CD4-positive, alpha-beta T cell treated with Interferon alpha-2 for 1 hour (primary cell): ENCODE data around the gene KL.

Experiments used
- DNase-seq, 2 donors: peaks; one replicate each; pipeline ENCODE4 v3.0.0-alpha.2; 2020 to 2022

The KL gene

DNA sequence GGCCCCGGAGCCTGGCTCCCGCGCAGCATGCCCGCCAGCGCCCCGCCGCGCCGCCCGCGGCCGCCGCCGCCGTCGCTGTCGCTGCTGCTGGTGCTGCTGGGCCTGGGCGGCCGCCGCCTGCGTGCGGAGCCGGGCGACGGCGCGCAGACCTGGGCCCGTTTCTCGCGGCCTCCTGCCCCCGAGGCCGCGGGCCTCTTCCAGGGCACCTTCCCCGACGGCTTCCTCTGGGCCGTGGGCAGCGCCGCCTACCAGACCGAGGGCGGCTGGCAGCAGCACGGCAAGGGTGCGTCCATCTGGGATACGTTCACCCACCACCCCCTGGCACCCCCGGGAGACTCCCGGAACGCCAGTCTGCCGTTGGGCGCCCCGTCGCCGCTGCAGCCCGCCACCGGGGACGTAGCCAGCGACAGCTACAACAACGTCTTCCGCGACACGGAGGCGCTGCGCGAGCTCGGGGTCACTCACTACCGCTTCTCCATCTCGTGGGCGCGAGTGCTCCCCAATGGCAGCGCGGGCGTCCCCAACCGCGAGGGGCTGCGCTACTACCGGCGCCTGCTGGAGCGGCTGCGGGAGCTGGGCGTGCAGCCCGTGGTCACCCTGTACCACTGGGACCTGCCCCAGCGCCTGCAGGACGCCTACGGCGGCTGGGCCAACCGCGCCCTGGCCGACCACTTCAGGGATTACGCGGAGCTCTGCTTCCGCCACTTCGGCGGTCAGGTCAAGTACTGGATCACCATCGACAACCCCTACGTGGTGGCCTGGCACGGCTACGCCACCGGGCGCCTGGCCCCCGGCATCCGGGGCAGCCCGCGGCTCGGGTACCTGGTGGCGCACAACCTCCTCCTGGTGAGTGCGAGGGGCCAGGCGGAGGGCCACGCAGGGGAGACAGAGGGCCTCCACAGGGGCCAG is at the start of gene KL:
TSS of gene KL (plus strand) at position 10 of the 909 bp plus-strand sequence. CDS start at position 28, 18 bp downstream.
- peak in 1 of 2 donors; percentile 7 for DNase-seq

DNA sequence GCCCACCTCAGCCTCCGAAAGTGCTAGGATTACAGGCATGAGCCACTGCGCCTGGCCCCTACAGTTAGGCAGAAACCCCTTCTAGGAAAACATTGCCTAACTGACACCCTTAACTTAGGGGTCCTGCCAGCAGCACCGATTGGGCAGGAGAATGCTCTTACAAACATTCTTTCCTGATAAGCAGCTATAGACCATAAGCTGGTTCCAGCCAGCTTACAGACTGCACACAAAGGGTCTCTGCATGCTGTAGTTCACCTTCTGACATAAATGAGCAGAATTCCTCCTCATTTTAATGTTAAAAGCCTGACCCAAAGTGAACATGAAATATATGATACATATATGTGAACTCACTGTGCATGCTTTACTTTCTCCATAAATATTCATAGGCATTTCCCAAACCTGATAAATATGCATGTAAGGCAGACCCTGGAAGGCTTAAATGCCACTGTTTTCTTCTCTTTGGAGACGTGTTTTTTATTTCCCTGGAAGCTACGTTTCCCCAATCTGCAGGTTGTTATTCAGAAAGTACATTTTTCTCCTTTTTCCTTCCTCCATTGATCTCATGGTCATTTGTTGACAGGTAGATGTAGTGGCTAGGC is 48.5 kb upstream of the KL start:
- no peak for DNase-seq

DNA sequence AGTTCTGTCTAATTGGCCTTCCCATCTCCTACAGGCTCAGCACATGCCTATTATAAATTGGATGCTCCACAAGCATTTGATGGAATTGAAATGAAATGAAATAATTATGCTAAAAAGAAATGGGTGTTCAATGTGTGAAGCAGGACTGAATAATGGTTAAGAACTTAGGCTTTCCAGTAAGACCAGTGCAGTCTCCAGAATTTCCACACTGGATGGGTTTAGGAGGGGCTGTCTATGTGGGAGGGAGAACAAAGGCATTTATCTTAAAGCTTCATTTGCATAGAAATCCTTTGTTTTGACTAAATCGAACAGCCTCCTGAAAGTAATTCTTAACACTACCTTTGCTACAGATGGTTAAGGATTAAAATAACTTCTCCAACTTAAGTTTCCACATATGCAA is 47.9 kb upstream of the KL start:
- DNase-seq, result no peak

DNA sequence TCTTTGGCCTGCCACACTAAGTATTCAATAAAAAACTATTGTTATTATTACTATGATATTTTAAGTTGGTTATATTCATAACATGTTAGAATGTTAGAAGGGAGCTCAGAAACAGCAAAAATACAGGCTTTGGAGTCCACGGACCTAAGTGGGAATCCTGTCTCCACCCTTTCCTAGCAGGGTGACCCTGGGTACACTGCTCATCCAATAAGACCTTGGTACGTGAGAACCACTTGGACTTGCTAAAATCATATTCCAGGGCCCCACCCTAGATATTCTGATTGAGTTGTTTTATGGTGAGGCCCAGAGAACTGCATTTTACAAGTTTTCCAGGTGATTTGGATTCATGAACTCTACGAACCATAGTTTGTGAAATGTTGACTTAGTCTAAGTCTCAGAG is 47.4 kb upstream of the KL start:
- no peak for DNase-seq

DNA sequence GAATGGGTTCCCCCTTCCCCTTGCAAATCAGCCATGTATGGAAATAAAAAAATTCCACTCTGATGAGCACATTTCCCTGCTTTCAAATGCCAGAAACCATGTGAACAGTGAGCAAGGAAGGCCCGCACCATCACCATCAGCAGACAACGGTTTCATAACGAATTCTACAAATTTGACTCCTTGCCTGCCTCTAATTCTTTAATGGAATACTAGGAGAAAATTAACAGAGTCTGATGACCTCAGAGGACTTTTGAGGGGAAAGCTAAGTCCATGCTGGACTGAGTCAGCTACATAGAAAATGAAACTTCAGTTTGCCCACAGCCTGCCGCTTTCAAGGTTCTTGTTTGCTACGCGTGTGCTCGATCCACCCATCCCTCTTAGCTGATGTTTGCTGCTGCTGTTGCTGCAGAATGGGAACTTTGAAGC is 46.7 kb upstream of the KL start:
- no peak for DNase-seq

DNA sequence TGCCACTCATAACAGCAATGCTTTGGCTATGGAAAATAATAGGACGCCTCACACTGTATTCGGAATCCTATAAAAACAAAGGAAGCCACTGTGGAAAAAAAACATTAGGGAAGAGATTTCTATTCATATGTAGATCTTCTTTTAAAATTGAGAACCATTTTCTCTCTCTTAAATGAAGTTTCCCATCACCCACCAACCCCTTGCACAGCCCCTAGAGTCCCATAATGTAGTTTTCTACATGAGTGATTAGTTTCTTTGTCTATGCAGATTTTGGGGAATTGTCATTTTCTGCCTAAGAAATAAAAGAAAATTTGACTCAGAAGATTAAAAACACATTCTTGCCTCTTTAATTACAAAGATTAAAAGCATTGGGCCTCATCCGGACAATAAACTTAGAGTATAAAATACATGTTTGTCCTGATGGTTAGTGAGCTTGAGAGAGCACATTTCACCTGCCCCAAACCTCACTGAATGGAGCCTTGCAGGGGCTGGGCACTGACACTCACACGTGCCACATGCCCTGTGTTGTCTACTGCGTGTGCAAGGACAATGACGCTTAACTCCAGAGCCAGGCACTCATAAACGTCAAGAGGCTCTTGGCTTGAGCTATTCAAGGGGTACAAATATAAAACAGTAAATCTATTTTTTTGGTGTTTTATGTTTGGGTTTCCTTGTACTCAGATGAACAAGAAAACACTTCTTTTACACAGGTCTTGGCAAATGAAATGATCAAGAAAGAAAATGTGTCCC is 40.0 kb upstream of the KL start:
- no peak for DNase-seq

DNA sequence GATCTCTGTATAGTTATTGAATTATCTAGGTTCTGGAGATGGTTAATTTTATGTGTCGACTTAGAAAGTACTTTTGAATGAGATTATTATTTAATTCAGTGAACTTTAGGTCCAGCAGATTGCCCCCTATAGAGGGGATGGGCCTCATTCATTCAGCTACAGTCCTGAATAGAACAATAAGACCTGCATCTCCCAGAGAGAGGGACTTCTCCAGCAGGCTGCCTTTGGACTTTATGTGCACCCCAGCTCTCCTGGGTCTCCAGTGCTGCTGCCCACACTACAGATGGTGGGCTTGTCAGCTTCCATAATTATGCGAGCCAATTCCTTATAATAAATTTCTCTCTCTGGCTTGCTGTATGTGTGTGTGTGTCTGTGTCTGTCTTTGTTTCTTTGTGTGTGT is 39.3 kb upstream of the KL start:
- no peak for DNase-seq

DNA sequence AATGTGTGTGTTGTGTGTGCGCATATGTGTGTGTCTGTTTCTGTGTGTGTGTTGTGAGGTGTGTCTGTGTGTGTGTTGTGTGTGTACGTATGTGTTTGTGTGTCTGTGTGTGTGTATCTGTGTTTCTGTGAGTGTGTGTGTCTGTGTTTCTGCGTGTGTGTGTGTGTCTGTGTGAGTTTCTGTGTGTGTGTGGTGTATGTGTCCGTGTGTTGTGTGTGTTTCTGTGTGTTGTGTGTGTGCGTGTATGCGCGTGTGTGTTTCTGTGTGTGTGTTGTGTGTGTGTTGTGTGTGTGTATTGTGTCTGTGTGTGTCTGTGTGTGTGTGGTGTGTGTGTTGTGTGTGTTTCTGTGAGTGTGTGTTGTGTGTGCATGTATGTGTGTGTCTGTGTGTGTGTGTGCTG is 38.9 kb upstream of the KL start:
- DNase-seq, result no peak

DNA sequence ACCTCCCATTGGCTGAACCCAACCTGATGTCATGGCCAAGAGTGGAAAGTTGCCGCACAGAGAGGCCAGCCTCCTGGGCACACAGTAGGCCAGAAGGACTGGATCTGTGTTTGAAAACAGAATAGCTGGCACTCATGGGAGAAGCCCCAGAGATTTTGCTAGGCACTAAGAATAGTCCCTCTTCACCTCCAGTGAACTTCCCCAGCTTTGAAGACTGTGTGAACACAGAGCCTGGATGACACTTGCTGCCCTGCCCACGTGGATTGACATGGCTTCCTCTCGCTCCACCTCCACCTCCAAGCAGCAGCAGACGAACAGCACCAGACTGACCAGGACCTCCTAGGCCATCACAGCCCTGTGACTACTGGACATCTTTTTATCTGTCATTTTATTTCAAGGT is 37.9 kb upstream of the KL start:
- DNase-seq, result no peak

DNA sequence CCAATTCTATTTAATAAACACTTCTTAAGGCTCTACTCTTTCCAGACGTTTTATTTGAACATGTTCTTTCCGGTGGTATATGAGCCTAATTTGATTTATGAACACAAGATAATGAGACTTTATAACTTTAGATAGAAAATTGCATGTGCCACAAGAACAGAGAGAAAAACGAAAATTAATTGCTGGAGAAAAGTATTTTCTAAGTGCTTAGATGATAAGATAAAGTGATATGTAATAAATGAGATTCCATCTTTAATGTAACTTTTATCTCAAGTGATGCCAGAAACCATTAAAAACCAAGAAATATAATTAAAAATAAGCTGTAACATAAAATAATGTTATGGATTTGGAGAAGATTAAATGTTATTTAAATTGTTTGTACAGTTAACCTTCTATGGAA is 33.2 kb upstream of the KL start:
- no peak for DNase-seq

DNA sequence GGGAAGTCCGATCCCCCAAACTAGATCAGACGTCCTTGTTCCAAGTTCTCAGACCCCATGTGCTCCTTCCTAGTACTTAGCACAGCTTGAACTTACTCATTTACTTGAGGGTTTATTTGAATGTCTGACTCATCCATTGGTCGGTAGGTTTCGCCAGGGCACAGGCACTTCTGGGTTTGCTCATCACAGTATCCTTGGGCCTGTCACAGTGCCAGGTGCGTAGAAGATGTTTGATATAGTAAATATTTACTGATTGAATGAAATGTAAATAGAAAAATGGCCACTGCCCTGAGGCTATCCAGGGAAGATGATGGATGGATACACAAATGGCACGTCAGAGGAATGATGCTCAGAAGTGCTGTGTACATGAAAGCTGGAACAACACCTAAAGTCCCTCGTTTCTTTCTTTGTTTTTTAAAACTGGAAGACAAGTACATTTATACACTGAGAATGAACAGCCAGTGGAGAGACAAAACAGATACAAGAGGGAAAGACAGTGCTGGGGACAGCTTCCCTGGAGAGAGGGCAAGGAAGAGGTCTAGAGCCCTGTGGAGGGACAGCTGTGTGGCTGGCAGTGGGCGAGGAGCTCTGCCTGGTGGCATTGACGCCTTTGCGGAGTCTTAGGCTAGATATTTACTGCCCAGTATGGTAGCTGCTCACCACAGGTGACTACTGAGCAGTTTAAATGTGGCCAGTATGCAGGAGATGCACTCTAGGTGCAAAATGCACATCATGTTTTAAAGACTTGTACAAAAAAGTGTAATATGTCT is 31.2 kb upstream of the KL start:
- no peak for DNase-seq

DNA sequence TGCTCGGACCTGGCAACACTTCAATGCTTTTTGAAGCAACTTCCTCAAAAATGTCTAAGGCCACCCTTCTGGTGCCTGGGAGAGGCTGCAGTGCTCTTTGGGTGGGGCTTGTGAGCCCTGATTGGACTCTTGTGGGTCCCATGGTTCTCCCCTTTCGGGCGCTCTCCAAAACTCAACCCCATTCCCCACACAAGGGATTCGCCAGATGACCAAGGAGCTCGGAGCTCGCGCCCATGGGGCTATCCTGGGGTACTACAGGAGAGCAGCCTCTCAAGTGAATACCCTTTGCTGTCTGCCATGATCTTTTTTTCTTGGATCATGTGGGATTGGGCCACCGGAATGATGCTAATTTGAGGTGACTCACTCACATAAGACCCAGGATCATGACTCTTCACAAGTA is 29.7 kb upstream of the KL start:
- no peak for DNase-seq

DNA sequence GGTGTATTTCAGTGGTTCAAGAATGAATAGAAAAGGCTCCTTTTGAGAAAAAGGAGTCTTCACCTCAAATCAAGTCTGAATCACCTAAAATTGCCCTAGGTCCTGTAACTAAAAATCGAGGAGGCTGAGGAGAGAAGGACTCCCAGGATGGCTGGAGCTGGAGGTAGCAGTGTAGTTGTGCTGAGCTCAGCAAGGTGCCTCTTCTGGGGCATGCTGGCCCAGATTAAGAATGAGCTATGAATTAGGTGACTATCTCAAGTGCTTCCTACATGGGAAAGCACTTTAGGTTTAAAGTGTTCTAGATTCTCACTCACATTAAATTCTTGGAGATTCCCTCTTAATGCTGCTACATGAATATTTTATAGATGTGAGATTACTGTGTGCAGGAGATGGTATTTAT is 28.8 kb upstream of the KL start:
- DNase-seq, result no peak

DNA sequence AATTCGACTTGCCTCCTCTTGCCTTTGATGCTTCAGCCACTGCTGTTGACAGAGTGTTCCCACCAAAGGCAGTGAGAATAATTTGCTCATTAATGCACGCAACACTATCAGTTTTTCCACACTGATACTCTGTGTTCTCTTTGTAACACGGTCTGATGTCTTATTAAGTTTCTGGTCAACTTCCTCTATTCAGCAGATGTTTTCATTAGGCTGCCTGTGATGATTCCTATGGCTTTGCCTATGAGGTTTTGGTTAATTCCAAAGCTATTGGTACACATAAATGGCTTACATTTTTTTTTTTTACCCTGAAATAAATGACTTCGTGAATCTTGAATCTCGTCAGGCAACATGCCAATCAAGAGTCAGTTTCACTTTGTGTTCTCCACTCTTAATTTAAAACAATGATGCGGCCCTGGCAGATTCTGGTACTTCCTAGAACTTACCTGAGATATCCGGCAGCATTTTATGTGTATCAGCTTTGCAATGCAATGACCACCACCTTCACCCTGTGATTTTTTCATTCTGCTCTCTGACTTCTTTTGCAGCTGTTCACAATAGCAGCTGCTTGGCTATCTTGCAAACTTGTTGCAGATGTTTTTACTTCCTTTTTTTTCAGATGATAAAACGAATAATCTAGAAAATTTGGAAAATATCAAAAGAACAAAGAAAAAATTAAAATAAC is 27.5 kb upstream of the KL start:
- no peak for DNase-seq

DNA sequence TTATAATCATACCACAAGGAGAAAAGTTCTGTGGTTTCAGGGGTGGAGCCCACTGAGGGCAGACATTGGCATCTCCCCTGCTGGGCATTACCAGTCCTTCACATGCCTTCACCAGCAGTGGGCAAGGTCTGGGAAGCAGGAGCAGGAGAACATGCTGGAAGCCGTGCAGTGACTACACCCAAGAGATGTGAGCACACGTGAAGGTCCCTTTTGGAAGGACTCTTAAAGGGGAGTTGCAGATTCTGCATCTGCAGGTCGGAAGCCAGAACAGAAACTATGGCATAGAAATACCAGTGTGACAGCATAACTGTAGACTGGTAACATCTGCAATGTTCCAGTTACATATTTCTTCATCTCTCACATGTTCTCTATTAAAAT is 26.9 kb upstream of the KL start:
- DNase-seq, result no peak

DNA sequence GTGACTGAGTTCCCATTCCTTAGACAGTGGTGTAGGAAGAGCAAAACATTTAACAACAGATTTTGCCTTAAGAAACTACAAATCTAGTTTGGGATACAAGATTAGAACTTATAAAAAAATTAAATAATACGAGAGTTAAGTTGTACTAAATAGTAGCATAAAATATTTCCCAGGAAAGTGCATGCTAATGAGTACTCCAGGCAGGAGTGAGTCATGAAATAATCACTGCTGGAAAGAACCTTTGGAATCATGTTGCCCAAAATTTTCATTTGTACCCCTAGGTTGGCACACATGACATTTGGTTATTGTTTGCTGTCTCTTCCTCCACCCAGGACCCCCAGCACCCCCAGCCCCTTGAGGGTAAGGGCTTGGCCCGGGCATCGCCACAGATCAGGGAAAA is 26.3 kb upstream of the KL start:
- no peak for DNase-seq

DNA sequence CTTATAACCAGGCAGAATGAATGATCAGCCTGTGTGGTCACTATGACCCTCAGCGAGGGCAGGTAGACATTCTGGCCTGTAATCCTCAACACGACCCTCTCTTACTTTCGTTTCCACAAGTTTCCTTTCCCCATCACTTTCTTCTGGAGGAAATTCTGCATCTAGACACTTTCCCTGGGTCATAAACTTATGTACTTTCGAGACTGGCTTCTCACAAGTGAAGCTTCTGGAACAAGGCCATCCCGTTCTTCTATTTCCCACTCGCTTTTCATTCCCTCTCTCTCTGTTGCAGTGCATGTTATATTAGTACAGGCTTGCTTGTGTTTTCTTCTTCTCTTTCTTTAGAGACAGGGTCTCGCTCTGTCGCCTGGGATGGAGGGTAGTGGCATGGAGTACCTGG is 23.1 kb upstream of the KL start:
- no peak for DNase-seq

DNA sequence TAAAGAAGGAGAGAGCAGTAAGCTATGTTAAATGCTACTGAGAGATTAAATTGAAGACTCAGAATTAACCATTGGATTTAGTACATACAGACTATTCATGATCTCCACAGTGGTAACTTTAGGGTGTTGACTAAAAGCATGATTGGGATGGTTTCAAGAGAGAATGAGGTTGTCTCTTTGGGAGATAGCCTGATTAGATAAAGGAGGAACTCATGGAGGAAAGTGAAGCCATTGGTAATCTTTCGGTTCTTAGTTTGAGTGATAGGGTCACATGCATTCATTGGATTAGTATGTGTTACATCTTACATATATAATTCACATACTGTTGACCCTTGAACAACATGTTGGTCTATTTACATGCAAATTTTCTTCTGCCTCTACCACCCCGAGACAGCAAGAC is 18.8 kb upstream of the KL start:
- no peak for DNase-seq

DNA sequence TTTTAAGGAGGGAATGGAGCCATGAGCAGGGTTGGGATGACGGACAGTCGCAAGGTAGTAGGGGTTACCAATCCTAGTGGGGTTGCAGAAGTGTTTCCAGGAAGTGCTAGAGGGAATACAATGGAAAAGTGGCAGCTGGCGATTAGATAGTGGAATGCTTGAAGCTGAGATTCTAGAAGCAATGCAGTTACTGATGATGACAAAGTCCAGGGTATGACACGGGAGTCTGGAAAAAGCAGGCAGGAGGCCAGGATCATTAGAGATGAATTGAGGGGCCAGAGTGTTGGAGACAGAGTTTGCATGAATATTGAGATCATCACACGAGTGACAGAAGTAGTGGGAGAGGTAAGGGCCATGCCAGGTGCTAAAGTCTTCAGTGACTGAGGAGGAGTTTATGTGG is 17.3 kb upstream of the KL start:
- DNase-seq, result no peak

DNA sequence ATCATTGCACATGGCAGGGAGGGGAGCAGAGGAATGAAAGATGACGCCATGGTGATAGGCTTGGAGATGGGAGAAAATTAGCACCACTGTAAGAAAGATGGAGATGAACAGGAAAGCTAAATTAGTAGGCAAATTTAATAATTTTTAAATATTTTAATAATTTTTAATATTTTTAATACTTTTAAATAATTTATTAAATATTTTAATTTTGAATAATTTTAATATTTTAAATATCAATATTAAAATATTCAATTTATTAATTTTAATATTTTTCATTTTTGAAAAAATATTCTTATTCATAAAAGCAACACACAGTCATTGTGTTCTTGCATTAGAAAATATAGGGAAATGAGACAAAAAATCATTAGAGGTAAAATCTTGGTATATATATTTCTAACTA is 15.9 kb upstream of the KL start:
- no peak for DNase-seq

DNA sequence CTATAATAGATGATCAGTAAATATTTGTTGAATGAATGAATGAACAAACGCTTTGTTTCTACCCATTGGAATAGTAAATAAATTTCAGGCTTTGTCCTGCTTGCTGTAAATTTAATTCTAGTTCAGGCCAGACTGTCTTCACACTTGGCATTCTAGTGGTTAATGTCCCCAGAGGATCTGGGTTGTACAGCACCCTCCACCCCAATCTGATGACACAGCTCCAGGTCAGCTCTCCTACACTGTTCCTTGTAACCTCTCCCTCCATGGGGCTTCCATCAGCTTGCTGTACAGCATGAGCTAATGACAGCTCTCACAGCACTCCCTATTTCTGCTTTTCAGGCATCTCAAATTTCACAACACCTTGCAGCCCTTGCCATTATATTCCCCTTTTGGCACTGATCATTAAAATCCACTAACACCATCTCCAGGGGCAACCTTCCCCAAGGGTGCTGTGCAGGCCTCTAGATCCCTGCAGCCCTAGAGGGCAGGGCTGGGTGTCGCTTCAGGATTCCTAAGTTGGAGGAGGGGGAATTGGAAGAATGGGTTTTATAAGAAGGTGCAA is 12.7 kb upstream of the KL start:
- no peak for DNase-seq

DNA sequence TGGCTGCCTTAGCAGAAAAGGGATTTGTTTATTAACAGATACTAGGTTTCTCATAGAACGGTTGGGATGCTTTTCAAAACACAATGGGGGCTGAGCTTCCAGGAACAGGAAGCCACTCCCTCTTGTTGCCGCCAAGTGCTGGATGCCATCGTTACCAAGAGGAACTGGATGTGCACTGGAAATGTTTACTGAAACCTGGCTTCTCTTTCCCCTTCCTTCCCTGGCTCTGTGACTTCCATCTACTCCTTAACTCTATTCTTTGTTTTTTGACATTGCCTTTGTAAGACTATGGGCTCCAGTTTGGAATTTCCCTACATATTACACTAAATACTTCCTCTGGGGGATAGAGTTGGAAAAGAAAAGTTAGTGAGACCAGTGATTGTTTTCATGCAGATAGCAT is 11.7 kb upstream of the KL start:
- DNase-seq, result no peak
